ENCODE measurements around the gene IL17RC.

IL17RC gene

DNA sequence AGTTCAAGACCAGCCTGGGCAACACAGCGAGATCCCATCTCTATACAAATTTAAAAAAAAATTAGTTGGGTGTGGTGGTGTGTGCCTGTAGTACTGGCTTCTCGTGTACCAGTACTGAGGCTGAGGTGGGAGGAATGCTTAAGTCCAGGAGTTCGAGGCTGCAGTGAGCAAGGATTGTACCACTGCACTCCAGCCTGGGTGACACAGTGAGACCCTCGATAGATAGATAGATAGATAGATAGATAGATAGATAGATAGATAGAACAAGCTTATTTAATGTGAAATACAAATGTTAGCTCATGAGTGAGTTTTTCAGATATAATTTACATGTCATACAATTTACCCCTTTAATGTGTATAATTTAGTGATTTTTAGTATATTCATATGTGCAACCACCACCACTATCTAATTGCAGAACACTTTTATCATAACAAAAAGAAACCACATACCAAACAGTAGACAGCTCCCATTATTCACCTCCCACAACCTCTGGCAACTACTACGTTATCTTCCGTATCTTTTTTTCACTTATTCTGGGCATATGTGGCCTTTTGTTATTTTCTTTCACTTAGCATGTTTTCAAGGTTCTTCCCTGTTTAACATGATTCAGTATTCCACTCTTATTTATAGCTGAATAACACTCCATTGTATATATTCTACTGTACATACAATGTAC lies 48.4 kb downstream of the IL17RC start:
- TF ChIP-seq, protein P1, sequence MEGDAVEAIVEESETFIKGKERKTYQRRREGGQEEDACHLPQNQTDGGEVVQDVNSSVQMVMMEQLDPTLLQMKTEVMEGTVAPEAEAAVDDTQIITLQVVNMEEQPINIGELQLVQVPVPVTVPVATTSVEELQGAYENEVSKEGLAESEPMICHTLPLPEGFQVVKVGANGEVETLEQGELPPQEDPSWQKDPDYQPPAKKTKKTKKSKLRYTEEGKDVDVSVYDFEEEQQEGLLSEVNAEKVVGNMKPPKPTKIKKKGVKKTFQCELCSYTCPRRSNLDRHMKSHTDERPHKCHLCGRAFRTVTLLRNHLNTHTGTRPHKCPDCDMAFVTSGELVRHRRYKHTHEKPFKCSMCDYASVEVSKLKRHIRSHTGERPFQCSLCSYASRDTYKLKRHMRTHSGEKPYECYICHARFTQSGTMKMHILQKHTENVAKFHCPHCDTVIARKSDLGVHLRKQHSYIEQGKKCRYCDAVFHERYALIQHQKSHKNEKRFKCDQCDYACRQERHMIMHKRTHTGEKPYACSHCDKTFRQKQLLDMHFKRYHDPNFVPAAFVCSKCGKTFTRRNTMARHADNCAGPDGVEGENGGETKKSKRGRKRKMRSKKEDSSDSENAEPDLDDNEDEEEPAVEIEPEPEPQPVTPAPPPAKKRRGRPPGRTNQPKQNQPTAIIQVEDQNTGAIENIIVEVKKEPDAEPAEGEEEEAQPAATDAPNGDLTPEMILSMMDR (conservative IDR thresholded peaks at IDR 0.05): no peak
- TF ChIP-seq ZFX (IDR thresholded peaks at IDR 0.05): no peak
- no peak overlapping the region for H3K27ac ChIP-seq

DNA sequence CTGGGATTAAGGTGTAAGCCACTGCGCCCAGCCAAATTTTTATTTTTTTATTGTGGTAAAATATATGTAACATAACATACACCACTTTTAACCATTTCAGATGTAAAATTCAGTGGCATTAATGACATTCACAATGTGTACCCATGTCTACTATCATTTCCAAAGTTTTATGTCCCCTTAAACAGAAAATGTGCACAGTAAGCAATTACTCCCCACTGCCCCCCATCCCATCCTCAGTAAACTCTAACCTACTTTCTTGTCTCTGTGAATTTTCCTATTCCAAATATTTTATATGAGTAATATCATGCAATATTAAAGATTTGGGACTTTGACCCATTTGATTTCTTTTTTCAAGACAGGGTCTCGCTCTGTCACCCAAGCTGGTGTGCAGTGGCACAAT lies 49.9 kb downstream of the IL17RC start:
- H3K27ac ChIP-seq: no peak overlapping the region
- TF ChIP-seq, protein P1 (conservative IDR thresholded peaks at IDR 0.05): no peak
- no peak for TF ChIP-seq ZFX (IDR thresholded peaks at IDR 0.05)

DNA sequence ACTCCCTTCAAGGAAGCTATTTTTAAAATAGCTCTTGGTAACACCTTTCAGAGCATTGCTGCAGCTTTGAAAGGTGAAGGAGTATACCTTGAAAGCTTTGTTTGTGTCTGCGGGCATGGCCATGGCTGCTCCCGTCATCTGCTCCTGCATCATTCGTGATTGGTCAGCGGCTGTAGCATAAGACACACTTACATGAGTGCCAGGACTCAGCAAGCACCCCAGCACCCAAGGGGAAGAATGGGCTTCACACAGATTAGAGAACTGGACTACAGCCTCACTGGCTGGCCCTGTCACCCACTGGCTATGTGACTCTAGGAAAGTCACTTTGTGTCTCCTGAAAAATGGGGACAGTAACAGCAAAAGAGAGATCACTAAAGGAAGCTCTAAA lies 52.7 kb downstream of the IL17RC start:
- TF ChIP-seq, protein P1 (conservative IDR thresholded peaks at IDR 0.05): no peak
- TF ChIP-seq ZFX (IDR thresholded peaks at IDR 0.05): no peak
- H3K27ac ChIP-seq: peak overlapping the region; percentile 98

DNA sequence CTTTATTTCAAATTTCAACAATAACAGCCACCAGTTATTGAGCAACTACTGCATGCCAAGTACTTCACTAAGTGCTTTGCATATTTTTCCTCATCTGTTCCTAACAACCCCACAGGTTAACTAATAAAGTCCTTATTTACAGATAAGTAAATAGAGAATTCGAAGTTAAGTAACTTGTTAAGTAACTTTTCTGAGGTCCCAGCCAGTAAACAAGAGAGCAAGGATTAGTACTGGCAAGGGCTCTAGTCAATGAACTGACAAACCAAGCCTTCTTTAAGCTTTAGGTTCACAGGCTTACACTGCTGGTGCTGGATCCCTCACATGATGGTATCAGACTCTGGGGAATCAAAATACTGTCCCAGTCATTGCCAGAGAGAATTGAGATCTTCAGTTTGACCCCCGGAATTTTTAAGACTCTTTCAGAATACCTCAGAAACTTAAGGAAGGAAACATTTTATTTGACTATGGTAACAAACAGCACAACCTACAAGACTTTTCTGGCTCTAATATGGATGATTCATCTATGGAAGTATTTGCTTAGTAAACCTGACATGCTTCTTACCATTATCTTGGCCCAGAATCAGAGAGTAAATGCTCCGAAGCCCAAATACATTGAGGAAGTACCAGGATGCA lies 53.2 kb downstream of the IL17RC start:
- H3K27ac ChIP-seq: peak overlapping the region; percentile 98
- TF ChIP-seq ZFX (IDR thresholded peaks at IDR 0.05): no peak
- TF ChIP-seq, protein P1 (conservative IDR thresholded peaks at IDR 0.05): no peak

DNA sequence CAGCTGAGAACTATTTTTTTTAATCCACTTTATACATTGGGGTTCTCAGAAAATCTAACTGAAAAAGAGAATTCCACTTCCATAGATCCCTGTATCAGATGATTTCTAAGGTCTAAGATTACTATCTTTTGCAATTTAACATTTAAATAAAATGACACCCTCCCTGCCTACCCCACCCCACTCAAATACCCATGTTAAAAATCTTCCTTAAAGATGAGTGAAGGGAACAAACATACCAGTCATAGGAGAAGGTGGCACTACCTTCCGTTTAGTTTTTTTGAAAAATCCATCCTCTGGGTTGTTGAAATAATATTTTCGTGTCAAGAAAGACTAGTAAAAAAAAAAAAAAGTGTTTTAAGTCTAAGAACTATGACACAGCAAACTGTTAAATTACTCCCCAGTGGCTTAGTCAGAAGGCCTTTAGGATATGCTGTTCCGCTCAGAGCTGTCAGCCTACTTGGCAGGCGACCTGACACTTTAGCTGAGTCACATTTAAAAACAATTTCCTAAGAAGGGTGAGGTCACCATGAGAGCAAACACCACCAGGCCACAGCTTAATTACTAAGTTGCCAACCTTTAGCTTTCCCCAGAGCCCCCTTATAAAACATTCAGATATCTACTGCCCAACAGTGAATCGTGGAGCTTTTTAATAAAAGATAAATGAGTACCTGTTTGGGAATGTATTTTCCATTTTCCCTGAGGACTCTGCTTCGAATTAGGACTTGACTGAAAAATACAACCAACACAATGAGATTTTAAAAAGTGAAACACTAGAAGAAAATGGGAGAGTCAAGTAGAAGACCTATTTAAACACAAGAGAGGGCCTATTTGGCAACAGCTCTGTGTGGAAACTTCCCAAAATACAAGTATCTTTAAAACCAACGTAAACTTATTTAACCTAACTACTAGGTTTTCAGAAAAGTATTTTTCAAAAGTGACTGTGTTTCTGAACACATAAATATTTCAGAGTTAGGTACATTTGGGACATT lies 60.1 kb downstream of the IL17RC start:
- no peak for TF ChIP-seq ZFX (IDR thresholded peaks at IDR 0.05)
- TF ChIP-seq, protein P1 (conservative IDR thresholded peaks at IDR 0.05): no peak
- H3K27ac ChIP-seq: peak overlapping the region; percentile 78

DNA sequence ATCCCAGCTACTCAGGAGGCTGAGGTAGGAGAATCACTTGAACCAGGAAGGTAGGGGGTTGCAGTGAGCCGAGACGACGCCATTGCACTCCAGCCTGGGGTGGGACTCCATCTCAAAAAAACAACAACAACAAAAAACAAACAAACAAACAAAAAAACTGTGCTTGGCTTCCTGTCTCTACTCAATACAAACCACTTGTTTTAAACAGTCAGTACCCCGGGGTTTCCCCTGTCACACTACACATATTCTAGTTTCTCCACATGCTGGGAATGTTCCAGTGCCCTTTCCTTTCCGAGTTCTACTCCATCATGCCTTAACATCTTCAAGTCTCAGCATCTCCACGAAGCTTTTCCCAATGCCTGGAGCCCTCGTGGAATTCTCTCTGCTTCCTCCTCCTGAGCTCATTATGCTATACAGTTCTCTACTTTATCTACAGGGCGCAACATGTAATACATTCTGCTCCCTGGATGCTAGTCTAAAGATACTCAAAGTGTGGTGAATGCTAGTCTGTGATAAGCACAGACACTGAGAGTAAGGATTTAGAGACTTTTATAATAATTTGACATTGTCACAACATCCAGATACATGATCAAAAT lies 61.9 kb downstream of the IL17RC start:
- H3K27ac ChIP-seq: peak overlapping the region; percentile 44
- TF ChIP-seq ZFX (IDR thresholded peaks at IDR 0.05): no peak
- TF ChIP-seq, protein P1 (conservative IDR thresholded peaks at IDR 0.05): no peak

All from C4-2B (cell line).